ENCODE results near the gene DVL2. TPM values are rescaled to one million over a fixed set of nuclear protein-coding genes. Genes with fewer than 3 reads are reported as not detected.

Gene DVL2
- total and polyA plus RNA-seq, 2 of the 13 experiments (the other 11 are each of a cell fraction or from before 2014, with no cell fraction given): 5.7 to 38.2 TPM

DNA sequence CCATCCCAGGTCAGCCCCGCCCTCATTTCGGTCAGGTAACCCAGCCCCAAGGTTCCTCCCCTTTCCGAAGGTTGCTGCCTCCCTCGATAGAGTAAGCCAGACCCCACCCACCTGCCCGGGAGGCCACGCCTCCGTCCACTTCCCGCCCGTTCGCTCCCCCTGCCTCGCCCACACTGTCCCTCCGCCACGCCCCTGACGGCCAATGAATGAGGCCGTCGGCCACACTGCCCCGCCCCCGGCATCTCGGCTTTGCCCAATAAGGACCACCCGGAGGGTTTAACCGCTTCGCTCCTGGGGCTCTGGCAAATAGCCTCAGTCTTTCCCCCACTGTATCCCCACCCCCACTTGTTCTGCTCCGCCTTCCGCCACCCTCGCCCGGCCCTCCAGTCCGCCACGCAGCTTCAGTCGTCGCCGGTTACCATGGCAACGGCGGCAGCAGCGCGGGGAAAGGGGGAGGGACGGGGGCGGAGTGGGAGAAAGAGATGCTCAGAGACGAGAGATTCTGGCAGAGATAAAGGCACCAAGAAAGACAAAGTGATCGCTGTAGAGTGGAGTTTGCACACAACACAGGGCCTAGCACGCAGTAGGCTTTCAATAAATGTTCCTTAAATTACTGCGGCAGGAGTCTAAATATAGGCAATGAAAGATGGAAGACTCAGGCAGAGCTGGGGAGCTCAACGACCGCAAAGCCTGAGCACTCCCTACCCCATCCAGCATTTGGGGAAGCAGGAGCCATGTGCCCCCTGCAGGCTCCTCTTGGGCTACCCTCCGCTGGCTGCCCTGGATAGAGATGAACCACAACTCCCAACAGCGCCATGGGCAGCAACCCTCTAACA lies 19.8 kb downstream of the DVL2 start (continued):
- TF ChIP-seq TFDP1 (CRISPR knock-in tag; IDR thresholded peaks at IDR 0.05; ENCODE audit: borderline replicate concordance) (peak; percentile 67; the same call in 1 of the 2 replicates), USF2 (IDR thresholded peaks at IDR 0.05; ENCODE audit: low read depth, low read length) (0 out of 2 replicates have a peak, but pooled peaks have one; percentile 11), USF2 (CRISPR knock-in tag; IDR thresholded peaks at IDR 0.05; ENCODE audit: borderline replicate concordance) (no peak; the same call in 1 of the 2 replicates), NAIF1 (CRISPR knock-in tag; IDR thresholded peaks at IDR 0.05; ENCODE audit: borderline replicate concordance) (no peak; the same call in 1 of the 2 replicates), ZBTB3 (CRISPR knock-in tag; IDR thresholded peaks at IDR 0.05; ENCODE audit: borderline replicate concordance, low read depth) (no peak), KDM2A (CRISPR knock-in tag; IDR thresholded peaks at IDR 0.05; ENCODE audit: borderline replicate concordance, low read depth) (peak; percentile 25; the same call in 1 of the 2 replicates), ASH2L (IDR thresholded peaks at IDR 0.05; ENCODE audit: insufficient read length, low read depth, low read length) (peak; percentile 53), ZKSCAN1 (IDR thresholded peaks at IDR 0.05; ENCODE audit: low read length) (peak; percentile 33; the same call in 1 of the 2 replicates), ZNF720 (CRISPR knock-in tag; IDR thresholded peaks at IDR 0.05) (no peak), ZBTB8A (CRISPR knock-in tag; IDR thresholded peaks at IDR 0.05; ENCODE audit: borderline replicate concordance, low read depth) (no peak), ZNF546 (CRISPR knock-in tag; conservative IDR thresholded peaks at IDR 0.05) (no peak), XRCC5 (optimal IDR thresholded peaks at IDR 0.05; ENCODE audit: low read length) (peak; percentile 24), ONECUT2 (CRISPR knock-in tag; IDR thresholded peaks at IDR 0.05) (no peak), ZNF430 (CRISPR knock-in tag; IDR thresholded peaks at IDR 0.05) (peak; percentile 47; the same call in 1 of the 2 replicates)
- TF ChIP-seq, protein P1, sequence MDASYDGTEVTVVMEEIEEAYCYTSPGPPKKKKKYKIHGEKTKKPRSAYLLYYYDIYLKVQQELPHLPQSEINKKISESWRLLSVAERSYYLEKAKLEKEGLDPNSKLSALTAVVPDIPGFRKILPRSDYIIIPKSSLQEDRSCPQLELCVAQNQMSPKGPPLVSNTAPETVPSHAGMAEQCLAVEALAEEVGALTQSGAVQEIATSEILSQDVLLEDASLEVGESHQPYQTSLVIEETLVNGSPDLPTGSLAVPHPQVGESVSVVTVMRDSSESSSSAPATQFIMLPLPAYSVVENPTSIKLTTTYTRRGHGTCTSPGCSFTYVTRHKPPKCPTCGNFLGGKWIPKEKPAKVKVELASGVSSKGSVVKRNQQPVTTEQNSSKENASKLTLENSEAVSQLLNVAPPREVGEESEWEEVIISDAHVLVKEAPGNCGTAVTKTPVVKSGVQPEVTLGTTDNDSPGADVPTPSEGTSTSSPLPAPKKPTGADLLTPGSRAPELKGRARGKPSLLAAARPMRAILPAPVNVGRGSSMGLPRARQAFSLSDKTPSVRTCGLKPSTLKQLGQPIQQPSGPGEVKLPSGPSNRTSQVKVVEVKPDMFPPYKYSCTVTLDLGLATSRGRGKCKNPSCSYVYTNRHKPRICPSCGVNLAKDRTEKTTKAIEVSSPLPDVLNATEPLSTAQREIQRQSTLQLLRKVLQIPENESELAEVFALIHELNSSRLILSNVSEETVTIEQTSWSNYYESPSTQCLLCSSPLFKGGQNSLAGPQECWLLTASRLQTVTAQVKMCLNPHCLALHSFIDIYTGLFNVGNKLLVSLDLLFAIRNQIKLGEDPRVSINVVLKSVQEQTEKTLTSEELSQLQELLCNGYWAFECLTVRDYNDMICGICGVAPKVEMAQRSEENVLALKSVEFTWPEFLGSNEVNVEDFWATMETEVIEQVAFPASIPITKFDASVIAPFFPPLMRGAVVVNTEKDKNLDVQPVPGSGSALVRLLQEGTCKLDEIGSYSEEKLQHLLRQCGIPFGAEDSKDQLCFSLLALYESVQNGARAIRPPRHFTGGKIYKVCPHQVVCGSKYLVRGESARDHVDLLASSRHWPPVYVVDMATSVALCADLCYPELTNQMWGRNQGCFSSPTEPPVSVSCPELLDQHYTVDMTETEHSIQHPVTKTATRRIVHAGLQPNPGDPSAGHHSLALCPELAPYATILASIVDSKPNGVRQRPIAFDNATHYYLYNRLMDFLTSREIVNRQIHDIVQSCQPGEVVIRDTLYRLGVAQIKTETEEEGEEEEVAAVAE (CRISPR knock-in tag; IDR thresholded peaks at IDR 0.05; ENCODE audit: borderline replicate concordance): peak; percentile 45; the same call in 1 of the 2 replicates
- TF ChIP-seq, protein P2, sequence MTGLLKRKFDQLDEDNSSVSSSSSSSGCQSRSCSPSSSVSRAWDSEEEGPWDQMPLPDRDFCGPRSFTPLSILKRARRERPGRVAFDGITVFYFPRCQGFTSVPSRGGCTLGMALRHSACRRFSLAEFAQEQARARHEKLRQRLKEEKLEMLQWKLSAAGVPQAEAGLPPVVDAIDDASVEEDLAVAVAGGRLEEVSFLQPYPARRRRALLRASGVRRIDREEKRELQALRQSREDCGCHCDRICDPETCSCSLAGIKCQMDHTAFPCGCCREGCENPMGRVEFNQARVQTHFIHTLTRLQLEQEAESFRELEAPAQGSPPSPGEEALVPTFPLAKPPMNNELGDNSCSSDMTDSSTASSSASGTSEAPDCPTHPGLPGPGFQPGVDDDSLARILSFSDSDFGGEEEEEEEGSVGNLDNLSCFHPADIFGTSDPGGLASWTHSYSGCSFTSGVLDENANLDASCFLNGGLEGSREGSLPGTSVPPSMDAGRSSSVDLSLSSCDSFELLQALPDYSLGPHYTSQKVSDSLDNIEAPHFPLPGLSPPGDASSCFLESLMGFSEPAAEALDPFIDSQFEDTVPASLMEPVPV (CRISPR knock-in tag; IDR thresholded peaks at IDR 0.05): no peak
- TF ChIP-seq, protein P3, sequence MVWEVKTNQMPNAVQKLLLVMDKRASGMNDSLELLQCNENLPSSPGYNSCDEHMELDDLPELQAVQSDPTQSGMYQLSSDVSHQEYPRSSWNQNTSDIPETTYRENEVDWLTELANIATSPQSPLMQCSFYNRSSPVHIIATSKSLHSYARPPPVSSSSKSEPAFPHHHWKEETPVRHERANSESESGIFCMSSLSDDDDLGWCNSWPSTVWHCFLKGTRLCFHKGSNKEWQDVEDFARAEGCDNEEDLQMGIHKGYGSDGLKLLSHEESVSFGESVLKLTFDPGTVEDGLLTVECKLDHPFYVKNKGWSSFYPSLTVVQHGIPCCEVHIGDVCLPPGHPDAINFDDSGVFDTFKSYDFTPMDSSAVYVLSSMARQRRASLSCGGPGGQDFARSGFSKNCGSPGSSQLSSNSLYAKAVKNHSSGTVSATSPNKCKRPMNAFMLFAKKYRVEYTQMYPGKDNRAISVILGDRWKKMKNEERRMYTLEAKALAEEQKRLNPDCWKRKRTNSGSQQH (CRISPR knock-in tag; IDR thresholded peaks at IDR 0.05; ENCODE audit: low read depth): no peak; the same call in 1 of the 2 replicates

Data from HepG2 (cell line).